ENCODE measurements around the gene CREBBP.
"Not testable (repeated sequence)": the region's sequence is repeated elsewhere in the genome, so short reads cannot be mapped to it uniquely, and the experiment has no call there.

CREBBP gene

DNA sequence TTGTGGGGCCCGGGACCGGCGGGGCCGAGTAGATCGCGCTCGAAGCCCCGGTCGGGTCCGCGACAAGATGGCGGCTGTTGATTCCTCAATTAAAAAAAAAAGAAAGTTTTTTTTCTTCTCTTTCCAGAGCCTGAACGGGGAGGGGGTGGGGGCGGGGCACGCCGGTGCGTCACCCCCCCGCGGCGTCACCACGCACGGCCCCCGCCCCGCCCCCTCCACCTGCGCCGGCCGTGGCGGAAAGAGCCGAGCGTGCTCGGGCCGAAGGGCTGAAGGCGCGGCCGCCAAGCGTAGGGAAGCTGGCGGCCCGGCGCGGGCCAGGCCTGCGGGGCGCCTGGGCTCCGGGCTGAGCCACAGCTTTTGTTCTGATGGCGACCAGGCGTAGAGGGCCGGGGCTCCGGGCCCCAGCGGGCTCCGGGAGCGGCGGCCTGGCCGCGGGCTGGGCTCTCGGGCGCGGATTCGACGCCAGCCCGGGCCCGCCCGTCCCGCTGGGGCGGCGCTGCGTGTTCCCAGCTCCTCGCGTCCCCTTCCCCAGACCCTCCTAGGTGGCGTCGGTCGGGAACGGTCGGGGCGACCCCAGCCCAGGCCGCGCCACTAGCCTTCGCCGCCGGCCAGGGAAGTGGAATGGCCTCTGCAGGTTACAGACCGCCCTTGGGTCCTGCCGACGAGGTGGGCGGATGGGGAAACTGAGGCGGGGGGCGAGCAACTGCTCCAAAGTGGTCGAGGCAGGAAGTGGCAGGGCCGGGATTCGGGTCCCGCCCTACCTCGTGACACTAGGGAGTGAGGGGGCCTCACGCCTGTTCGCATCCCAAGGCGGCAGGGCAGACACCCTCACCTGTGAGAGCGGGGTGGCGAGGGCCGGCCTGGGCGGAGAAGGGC lies at the start of gene CREBBP:
Gene CREBBP (minus strand): TSS at position 91 of the 876 bp plus-strand sequence. CDS start 797 bp downstream, outside the sequence.
- peak; percentile 69 for DNase-seq

GRCh38 chr16:3927147-3927546 lies 46.6 kb upstream of the CREBBP start:
- not testable (repeated sequence) for DNase-seq

DNA sequence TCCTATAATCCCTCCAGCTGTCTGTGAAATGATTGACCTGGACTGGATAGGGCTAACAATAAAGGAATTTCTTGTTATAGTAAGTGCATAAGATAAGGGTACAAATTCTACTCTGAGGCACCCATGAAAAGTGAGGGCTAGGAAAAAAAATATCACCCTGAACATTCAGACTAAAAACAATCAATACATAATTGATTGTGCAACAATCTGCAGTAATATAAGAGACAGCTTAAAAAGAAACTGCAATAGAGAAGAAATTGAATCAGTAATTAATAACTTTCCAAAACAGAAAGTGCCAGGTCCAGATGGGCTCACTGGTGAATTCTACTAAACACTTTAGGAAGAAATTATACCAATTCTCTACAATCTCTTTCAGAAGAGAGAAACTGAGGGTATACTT lies 44.2 kb upstream of the CREBBP start:
- no peak for DNase-seq

- DNase-seq: no peak
Observed at GRCh38 chr16:3922241-3922640, 41.7 kb upstream of the CREBBP start.

DNA sequence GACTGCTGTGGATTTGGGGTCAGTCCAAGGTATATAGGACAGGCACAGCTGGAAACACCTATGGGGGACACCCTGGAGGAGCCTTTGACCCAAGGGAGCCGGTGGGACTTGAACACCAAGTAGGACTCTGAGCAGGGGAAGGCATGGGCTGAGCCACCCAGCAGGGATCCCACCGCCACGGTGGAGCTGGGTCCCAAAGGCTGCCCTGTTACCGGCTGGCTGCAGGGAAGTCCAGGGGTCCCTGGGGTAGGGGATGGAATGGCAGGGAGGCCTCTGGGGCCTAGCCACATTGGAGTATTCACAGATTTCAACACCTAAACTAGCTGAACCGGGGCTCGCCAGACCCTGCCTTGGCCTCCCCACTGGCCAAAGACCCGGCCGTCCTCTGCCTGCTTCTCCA lies 39.7 kb upstream of the CREBBP start:
- DNase-seq: no peak

- no peak for DNase-seq
Observed at GRCh38 chr16:3919413-3919812, 38.9 kb upstream of the CREBBP start.

DNA sequence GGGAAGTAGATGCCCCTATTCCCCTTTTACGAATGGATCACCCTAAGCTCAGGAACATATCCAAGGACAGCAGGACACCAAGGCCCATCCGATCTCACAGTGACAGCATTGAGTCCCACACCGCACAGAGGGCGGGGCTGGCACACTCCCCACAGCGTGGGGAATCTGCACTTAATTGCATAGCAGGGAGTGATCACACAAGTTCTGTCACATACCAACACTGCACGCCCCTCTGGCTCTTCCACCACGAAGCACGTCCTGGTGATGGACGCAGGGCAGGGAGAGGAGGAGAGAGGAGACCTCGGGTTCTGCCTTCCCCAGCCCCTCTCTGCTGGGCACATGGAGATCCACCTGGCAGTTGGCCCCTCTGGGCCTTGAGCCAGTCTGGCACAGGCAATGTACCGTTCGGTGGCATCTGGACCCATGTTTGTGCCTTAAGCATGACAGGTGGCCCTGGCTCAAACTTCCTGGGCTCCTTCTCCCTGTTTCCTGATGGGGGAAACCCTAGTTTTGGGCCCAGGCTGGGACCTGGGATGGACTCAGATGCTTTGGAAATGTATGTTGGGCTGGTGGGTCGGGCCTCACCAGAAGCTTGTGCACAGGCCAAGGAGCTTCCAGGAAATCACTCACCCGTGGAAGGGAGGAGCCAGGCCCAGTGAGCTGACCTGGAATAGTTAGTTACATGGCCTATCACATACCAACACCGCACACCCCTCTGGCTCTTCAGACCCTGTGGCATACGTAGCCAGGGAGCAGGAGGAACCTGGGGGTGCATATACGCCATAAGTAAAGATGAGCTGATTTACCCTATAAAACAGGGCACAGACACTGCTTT lies 35.1 kb upstream of the CREBBP start:
- DNase-seq: no peak

DNA sequence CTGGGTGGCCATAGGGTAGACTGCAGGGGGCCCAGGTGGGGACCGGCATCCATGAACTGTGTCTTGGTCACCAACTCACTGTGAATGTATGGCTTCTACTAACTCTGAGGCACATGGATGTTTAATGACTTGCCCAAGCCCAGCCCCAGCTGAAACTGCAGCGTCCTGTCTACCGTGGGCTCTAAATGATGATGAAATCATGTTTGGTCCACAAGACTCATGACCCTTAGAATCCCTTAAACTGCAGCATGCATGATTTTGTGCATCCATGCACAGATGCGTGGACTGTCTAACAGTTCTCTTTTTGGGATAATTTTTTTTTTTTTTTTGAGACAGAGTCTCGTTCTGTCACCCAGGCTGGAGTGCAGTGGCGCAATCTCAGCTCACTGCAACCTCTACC lies 32.4 kb upstream of the CREBBP start:
- no peak for DNase-seq

- DNase-seq: no peak
Observed at GRCh38 chr16:3912373-3912772, 31.9 kb upstream of the CREBBP start.

GRCh38 chr16:3911741-3912140 lies 31.2 kb upstream of the CREBBP start:
- not testable (repeated sequence) for DNase-seq

DNA sequence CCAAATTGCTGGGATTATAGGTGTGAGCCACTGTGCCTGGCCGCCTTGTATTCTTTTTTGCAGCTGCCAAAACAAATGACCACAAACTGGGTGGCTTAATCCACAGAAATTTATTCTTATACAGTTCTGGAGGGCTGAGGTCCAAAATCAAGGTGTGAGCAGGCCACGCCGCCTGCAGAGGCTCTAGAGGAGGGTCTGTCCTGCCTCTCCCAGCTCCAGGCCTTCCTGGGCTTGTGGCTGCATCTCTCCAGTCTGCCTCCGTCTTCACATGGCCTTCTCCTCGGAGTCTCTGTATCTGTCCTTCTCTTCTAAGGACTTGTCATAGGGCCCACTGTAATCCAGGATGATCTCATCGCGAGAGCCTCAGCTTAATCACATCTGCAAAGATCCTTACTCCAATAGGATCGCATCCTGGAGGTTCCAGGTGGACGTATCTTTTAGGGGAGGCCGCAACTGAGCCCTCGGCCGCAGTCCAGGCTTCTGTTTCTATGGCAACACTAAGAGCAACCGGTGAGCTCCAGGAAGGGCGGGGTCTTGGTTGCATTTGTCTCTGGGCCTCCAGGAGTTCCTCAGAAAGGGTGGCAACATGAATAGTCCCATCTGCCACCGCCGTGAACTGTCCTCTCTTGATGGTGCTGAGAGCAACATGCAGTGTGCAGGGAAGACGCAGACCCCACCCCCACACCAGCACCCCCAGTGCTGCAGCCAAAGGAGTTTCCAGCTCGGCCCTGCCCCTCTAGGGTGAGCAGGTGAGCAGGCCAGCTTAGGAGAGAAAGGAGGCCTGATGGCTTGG lies 29.5 kb upstream of the CREBBP start:
- no peak for DNase-seq

DNA sequence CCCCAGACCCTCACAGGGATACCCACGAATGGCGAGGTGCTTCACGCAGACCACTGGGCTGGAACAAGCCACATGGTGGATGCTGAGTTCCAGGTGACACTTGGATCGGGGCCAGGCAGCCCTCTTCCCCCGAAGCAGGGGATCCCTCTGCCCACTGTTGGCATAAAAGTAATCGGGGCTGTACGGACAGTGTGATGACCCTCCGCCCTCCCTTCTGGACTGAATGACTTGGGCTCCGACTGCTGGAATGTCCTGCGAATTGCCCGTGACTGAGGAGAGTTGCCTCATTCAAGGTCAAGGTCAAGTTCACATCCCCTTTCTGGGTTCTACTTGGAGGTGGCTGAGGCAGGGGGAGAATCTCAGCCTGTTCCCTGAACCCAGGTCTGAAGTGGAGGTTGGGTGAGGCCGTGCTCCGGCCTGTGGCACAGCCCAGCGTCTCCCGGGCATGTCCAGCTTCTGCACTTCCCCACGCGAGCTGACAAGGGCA lies 28.5 kb upstream of the CREBBP start:
- DNase-seq: no peak

- no peak for DNase-seq
Observed at GRCh38 chr16:3907586-3907985, 27.1 kb upstream of the CREBBP start.

DNA sequence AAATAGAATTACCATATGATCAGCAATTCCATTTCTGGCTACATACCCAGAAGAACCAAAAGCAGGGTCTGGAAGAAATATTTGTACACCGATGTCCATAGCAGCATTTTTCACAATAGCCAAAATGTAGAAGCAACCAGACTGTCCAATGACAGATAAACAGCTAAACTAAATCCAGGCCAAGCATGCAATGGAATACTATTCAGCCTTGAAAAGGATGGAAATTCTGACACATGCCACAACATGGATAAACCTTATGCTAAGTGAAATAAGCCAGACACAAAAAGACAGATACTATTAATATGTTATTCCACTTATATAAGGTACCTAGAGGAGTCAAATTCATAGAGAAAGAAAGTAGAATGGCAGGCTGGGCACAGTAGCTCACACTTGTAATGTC lies 25.9 kb upstream of the CREBBP start:
- DNase-seq: no peak

- DNase-seq: no peak
Observed at GRCh38 chr16:3904875-3905274, 24.4 kb upstream of the CREBBP start.

DNA sequence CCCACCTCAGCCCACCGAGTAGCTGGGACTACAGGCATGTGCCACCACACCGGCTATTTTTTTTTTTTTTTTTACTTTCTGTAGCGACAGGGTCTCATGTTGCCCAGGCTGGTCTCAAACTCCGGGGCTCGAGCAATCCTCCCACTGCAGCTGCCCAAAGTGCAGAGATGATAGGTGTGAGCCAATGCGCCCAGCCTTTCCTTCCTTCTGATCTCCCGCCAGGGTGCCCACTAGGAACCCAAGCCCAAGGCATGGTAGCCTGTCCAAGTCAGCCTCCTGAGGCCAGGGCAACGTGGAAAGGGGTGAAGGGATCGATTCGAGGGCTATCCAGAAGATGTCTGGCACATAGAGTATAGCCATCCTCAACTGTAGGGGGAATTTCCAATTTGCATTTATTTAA lies 9.6 kb upstream of the CREBBP start:
- DNase-seq: no peak

DNA sequence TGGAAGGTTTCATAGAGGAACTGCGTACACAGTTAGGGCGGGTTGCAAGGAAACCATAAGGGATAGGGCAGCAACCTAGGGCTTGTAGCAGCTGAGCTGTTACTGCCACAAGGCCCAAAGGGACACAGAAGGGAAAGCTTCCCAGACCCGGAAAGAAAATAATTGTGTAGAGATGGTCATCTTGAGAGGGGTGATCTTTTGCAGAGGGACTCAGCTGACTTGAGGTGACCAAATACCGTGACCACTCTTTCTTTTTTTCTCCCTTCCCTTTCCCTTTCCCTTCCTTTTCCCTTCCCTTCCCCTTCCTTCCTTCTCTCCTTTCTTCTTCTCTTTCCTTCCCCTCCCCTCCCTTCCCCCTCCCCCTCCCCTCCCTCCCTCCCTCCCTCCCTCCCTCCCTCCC lies 8.5 kb upstream of the CREBBP start:
- DNase-seq: no peak

DNA sequence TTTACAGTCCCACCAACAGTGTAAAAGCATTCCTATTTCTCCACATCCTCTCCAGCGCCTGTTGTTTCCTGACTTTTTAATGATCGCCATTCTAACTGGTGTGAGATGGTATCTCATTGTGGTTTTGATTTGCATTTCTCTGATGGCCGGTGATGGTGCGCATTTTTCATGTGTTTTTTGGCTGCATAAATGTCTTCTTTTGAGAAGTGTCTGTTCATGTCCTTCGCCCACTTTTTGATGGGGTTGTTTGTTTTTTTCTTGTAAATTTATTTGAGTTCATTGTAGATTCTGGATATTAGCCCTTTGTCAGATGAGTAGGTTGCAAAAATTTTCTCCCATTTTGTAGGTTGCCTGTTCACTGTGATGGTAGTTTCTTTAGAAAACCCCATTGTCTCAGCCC lies 5.5 kb upstream of the CREBBP start:
- DNase-seq: not testable (repeated sequence)

DNA sequence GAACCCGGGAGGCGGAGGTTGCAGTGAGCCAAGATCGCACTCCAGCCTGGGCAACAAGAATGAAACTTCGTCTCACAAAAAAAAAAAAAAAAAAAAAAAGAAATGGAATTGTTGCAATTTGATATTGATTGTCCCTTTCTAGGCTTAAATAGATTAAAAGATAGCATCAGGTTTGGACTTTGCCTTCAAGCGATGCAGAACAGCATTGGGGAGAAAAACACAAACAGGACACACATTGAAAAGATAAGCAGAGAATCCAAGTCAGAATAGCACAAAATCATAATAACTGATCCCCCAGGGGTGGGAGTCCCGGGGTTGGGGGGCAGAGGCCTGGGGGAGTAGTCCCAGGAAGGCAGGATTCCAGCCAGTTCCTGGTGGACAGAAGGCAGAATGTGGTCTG lies 3.9 kb upstream of the CREBBP start:
- no peak for DNase-seq

DNA sequence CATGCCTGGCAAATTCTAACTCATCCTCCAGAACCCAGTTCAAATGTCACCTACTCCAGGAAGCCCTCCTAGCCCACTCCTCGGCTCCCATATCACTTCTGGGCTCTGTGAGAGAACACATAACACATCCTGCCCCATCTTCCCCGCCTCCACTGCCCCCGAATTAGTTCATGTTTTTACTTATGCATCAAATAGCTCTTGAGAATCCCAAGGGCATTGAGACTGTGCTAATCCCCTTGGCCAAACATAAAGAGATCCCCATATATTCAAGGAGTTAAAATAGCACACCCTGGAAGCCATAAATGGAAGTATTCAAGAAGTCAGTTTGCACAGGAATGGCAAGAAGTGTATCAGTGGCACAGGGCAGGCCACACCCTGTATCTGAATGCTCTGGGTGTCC lies 2.0 kb upstream of the CREBBP start:
- no peak for DNase-seq

DNA sequence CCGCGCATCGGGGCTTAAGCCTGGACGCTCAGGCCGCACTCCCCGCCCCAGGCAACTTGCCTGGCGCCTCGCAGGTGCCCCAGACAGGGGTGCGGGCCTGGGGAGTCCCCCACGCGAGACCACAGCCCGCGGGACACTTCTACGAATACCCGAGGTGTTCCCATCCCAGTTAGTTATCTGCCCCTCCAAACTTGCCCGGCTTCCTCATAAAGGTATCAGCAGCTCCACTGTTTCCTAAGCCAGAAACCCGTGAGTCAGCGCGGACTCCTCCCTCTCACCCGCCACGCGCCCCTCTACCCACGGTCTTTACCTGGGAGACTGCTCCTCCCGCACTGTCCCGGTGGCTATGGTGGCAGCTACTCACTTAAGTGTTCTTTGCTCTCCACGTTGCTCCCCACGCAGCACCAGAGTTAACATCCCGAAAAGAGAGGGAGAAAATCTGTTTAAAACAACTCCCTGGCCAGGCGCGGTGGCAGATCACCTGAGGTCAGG lies 1.0 kb upstream of the CREBBP start:
- no peak for DNase-seq

GRCh38 chr16:3879887-3880564 lies 487 bp downstream of the CREBBP start:
- peak; percentile 44 for DNase-seq
